SIG-M5 (cell line): ENCODE measurements around the gene CD34.
"Not testable (repeated sequence)": the region's sequence is repeated elsewhere in the genome, so short reads cannot be mapped to it uniquely, and the experiment has no call there.

ENCODE experiments used
- DNase-seq: peaks from one replicate; lab custom pipeline; 2025; lab: John Stamatoyannopoulos, UW

The CD34 gene

DNA sequence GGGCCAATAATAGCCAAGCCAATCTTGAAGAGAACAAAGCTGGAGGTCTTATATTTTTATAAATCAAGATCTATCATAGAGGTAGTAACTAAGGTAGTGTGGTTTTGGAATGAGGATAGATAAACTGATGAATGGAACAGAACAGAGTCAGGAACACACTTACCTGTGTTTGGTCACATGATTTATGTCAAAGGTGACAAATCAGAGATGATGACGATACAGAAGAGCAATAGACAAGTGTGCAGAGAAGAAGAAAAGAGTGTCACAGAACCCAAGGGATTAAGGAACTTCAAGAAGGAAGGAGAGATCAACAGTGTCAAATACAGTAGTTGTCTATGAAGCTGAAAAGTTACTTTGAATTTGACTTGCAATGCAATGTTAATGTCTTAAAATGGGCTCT is 16.1 kb upstream of the CD34 start:
- no peak for DNase-seq

DNA sequence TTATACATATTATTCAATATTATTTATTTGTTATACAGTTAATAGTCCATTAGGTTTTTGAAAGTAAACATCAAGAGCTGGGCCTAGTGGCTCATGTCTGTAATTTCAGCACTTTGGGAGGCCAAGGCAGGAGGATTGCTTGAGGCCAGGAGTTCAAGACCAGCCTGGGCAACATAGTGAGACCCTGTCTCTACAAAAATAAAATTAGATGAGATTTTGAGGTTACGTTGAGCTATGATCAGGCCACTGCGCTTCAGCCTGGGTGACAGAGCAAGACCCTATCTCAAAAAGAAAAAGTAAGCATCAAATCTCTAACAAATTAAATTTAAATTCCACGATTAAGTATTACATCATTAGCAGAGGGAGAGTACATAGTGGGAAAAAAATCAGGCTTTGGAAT is 15.0 kb upstream of the CD34 start:
- not testable (repeated sequence) for DNase-seq

DNA sequence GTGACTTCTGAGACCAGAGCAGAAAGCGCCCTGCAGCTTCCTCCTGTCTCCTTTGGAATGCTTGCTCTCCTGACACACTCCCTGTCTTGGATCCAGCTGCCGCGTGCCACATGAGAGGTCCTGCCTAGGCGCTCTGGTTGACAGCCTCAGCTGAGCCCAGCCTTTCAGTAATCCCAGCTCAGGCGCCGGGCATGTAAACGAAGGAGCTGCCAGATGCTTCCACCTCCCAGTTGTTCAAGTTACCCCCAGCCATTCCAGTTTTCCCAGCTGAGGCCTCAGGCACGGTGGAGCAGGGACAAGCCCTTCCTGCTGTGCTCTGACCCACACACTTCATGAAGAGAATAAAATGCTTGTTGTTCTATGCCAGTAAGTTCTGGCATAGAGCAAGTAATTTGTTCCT is 14.3 kb upstream of the CD34 start:
- DNase-seq: no peak

DNA sequence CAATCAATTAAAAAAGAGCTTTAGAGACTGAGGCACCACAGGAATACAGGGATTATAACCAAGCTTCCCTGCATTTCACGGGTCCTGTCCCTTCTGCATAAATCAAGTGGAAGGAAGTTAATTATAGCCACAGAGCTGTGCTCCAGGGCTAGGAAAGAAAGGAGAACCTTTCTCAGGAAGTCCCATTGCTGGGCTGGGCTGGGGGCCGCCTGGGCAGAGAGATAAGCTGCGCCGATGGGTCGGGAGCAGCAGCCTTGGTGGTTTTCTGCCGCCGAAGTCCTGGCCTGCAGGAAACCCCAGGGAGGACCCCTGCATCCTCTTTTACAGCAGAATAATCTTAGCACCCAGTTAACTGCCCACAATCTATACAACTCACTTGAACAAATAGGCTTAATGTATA is 12.6 kb upstream of the CD34 start:
- DNase-seq: no peak

DNA sequence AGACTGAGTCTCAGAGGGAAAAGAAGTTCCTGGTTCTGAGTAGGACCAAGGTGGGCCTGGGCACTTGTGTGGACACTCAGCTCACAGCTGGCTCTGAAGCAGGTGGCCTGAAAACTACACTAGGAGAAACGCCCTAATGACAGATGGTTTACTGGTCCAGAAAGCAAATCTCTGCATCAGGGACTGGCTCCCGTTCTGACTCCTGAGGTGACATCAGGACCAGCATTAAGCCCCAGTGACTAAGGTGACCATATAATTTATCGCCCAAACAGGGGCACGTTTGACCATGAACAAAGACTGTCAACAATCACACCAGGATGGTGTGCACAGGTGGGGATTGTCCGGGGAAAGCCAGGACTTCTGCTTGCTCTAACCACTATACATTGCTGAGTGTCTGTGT is 12.2 kb upstream of the CD34 start:
- DNase-seq: no peak

DNA sequence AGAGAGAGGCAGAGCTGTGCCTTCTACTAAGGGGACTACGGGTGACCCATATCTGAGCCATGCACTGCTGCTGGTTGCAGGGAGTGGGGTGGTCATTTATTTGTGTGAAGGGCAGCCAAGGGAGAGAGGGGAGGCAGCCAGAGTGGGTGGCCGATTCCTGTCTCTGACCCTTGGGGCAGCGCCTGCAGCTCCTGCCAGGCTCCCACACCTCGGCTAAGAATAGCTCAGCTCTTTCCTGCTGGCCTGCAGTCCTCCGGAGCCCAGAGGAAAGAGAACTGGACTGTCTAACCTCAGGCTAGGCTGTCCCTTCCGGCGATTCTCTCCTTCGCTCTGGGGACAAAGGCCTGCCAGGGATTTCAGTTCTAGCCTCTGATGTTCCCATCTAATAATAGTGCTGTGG is 11.6 kb upstream of the CD34 start:
- DNase-seq: no peak

DNA sequence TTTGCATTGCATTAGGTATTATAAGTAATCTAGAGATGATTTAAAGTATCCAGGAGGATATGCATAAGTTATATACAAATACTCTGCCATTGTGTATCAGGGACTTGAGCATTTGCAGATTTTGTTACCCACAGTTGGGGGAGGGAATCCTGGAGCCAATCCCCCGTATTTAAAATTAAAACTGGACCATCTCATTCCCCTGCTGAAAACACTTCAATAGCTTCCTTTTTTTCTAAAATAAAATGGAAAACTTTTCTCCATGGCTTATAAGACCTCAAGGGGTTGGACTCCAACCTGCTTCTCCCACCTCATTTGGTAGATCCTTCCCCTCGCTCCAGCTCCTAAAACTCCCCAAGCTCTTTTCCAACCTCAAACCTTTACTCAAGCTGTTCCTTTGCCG is 10.4 kb upstream of the CD34 start:
- no peak for DNase-seq

DNA sequence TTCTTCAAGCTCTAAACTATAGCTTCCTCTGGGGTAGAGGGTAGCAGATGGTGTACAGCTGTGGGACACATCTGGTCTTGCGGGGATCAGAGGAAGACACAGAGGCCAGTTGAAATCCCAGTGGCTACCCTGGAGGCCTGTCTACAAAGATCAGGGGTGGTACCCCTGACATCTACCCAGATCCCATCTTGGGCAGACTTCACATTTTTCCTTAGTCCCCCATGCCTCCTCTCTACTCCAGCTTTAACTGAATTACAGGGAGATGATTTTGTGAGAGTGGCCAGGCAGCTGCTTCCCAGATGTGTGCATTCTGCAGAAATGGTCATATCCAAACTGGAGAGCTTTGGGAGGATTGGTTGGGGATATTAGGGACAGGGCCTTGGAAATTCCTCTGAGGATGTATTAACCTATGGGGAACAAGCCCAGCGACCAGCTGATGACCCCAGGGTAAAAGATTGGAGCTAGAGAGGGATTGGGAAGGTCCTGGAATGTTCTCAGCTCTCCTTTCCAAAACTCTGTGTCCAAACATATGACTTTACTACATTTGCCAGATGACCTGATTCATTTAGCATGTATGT is 9.6 kb upstream of the CD34 start:
- no peak for DNase-seq

DNA sequence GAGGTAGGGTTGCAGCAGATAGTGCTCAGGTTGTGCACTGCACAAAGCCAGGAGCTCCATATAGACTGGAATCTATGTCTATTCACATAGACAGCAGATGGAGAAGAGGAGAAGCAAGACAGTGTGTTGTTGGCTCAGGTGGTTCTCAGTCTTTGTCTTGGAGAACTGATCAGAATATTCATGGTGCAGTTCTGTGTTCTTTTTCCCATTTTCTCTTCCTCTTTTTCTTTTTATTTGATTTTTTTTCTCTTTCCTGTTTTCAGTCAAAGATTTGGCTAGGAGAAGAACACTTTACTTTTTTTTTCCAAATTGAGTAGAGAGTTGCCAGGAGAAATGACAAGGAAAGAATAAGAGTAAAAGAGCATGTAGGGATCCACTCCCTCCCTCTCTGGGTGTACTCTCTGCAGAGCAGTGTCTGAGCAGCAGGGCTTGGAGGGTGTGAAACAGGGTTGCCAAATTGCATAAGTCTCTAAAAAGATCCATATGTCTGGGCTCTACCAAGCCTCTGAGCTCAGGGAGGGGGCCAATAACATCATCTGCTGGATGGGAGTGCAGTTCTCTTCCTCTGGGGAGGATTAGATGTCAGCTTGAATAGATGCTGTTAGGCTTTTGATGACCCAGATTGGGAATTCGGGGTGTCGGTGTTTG is 8.7 kb upstream of the CD34 start:
- DNase-seq: no peak

DNA sequence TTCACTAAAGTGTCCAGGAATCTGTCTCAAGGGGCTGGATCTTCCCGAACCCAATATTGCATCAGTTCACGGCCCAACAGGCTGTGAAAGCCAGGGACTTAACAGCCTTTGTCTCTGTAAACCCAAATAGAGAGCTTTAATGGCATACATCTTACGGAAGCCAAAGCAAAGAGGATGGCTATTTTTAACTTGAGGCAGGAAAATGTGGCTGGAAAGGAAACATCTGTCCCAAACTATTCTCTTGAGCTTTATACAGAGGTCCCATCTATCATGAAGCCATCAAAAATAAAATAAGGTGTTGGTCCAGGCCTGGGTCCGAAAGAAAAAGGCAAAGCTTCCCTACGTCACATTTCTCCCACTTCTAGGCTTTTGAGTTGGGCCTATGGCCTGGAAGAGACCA is 7.7 kb upstream of the CD34 start:
- no peak for DNase-seq

DNA sequence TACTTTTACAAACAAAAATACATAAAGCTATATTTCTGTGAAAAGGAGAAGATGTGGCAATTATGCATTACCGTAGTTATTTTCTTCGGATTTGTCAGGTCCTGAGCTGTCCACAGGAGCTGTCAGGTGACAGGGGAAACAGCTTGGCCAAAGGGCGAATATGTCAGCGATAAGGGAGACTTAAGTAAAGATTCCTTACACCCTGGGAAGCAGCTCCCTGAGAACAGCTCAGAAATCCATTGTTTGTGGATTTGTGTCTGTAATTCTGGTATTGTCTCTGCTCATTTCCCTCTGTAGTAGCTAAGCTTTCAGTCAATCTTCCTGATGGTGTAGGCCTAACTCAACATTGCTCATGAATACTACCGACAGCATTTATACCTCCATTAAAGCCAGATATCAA is 7.1 kb upstream of the CD34 start:
- no peak for DNase-seq

DNA sequence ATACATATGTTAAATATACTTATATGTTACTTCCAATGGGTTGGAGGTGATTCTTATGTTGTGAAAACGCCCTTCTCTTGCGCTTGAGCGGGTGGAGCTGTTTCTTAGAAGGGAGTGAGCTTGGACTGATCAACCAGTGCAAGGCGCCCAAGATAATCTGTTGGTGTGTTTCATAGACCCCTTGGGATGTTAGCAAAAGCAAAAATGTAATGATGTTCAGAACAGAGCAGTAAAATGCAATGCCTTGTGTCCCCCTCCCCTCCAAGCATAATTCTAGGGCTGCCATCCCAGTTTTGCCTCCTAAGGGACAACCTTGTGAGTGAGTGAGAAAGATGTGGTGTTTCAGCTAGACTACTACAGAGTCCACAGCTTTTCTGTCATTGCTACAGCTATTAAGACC is 6.2 kb upstream of the CD34 start:
- DNase-seq: no peak

DNA sequence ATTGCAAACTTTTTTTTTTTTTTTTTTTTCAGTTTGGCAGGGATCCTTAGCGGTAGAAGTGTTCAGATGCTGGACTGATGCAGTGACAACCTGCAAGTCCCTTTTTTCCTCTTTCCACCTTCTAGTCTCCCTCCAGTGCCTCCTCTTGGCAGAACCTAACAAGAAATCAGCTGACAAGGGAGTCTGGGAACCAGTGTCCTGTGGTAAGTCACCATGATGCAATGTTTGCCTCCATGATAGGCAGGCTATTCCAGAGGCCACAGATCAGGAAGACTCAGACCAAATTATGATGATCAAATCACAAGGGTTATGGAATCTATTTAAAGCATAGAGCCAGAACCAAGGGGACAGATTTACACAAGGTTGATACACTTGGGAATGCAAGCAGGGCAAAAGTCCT is 3.0 kb upstream of the CD34 start:
- DNase-seq: no peak

DNA sequence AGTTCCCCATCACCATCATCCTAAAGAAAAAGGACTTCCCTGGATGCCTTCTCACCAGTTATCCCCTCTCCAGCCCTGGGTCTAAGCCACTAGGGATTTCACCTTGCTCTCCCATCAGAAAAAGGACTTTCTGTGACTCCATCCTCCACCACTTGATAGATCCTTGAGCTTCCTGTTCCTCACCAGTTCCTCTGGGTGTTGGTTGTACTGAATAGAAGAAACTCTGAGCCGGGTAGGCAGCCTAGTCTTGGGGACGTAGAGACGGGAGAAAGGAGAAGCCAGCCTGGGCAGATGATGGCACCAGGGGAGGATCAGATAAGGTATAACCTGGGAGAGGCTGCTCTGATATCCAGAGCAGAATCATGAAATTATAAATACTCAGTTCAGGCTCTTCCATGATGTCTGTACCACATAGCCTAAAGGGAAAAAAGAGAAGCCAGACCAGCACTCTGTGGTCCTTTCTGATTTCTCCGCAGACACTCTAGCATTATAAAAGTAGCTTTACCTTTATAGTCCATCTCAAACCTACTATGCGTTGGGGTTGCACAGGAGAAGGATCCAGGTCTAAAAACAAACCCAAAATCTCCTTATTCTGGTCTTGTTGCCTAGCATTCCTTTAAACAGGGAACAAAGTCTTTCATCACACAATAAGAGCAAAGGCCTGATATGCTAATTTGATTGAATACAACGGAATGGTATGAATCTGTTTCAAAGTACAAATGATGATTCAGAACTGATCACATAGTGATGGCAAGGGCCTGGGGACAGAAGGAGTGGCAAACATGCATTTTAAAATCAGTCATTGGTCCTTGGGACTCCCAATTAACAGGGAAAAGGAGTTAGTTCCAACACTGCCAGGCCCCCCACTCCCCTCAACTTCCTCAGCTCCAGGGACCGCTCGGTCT is 1.2 kb upstream of the CD34 start:
- DNase-seq: no peak

DNA sequence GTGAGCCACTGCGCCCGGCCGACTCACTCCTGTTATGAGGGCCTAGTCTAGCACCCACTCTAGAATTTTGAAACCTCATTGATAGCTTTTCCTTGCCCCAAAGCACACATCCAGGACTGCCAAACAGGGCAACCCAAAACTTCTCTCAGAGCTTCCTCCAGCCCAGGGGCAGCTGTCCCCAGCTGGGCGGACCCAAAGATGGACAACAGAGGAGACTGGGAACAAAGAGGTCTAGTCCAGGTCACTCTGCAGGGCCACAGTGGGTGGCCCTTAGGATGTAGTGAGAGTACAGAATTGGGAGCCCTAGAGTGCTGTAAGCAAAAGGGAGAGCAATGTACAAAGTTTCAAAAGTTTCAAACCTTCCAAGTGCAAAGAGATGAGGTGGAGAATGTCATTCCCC is 1.2 kb downstream of the CD34 start:
- DNase-seq: no peak

DNA sequence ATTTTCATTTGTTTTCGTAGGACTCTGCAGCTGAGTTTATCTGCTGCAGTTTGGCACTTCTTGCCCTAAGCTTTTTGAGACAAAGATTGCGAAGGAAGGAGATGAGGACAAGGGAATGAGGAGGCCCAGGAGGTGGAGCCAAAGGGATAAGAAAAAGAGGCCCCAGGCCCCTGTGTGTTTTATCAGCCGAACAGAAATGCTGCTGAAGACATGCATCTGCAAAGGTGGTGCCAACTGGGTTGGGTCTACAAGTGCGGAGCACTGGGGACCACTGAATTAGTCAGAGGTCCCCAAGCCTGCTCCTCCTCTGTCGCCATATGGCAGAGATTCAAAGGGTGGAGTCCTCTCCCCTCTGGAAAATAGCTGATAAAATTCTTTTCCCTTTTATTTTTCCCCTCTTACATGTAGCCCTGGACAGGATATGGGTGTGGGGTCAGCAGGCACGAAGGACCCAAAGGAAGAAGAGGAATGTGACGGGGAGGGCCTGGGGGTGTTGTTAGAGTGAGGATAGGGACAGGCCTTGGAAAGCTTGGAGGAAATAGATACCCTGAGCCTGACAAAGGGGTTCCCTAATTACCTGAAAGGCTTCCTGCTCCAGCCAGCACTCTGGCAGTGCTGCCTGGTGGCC is 2.7 kb downstream of the CD34 start:
- DNase-seq: no peak

DNA sequence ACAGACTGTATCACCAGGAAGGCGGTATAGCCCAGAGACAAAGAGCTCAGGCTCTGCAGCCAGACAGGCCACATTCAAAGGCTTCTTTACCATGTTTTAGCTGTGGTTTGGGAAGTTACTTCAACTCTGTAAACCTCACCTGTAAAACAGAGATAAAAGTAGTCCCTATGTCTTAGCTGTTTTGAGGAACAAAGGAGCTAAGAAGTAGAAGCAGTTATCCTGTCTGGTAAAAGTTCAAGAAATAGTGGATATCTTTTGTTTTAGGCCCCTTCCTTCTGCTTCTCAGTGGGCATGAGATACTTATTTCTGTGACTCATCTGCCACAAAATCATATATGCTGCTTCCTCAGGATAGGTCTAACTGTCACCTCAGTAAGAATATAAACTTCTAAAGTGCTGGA is 6.5 kb downstream of the CD34 start:
- DNase-seq: no peak

DNA sequence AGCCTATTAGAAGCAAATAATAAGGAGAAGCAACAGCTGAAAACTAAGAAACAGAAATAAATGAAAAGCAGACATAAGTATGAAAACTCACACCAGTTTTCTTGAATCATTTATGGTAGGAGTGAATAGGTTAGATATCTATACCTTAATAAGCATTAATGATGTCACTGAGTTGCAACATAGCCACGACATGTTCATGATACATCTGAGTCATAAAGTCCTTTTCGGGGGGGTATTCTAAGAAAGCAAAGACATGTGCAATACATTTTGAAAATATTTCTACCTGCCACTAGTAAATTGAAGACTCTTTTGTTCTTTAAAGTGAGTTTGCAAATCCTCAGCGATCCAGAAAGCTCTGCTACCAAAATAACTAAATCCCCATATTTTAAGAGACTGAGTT is 7.2 kb downstream of the CD34 start:
- no peak for DNase-seq

DNA sequence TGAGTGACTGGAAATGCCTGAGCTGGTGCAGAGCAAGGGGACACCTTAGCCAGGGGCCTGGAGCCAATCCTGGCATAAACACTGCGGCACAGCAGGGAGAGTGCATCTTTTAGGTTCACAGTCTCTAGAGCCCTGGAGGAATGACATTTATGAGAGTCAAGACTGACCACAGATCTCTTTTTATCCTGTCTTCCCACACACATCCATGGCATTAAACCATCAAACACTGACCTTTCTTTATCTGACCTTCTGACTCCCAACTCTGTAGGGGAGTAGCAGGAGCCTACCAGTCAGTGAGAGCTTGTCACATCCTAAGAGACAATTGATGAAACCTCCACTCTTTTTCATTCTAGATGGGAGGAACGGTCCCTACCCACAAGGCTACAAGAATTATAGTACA is 7.9 kb downstream of the CD34 start:
- no peak for DNase-seq

DNA sequence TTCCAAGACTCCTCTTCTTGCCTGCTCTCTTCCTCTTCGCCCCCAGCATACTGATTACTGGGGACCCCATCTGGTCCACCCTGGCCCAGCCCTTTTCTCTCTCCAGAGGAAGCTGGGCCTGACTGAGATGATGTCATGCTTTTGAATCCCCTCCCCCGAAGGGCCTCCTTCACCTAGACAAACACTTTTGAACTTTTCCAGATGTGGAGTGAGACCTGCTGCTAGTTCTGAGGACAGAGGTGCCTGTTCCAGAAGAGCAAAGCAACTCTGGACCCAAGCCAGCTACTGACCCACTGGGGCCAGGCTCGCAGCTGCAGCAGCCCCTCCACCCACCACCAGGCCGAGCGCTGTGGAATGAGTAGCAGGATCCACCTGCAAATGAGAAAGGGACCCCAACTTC is 8.4 kb downstream of the CD34 start:
- no peak for DNase-seq

DNA sequence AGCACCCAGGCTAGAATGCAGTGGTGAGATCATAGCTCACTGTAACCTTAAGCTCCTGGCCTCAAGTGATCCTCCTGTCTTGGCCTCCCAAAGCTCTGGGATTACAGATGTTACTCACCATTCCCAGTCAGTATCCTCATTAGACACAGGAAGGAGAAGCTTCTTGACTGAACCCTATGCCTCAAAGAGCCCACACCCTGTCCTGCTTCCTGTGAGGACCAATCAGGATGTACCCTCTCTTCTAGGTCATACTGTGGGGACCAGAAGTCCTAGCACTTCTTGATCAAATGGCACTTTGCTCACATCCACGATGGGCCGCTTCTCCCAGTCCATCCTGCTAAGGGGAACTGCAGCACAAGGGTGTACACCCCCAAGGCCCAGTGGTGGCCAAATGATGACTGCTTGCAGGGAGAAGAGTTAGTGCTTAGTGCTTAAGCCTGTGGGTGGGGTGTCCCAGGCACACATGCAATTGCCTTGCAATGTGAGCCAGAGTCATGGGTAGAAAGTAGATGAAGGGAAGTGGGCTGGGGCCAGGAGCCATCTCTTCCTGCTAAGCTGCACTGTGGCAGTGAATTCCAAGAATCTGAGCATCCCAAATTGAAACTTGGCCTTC is 9.8 kb downstream of the CD34 start:
- DNase-seq: no peak

DNA sequence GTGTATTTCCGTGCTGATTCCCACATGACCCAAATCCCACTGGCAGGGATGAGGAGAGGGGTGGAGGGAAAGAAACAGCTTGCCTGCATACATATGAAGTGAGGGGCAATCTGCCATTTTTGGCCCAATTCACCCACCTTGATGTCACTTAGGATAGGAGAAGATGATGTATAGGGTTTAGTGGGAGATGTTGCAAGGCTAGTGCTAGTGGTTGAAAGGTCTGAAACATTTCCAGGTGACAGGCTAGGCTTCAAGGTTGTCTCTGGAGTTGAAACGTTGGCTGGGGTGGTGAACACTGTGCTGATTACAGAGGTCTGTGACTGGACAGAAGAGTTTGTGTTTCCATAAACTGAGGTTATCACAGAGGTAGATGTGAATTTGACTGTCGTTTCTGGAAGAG is 12.1 kb downstream of the CD34 start:
- no peak for DNase-seq

DNA sequence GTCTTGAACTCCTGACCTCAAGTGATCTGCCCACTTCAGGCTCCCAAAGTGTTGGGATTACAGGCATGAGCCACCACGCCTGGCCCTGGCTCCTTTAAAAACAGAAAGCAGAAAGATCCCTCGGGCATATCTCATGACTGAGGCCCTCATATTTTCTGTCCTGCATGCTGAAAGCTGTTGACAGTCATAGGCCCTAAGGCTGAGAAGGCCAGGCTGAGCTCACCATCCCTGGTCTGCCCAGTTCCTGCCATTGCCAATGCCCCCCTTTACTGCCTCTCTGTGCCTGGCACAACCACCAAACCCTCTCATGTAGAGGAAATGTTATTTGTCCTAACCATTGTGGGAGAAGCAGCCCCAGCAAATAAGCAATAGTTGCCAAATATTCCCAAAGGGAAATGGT is 12.7 kb downstream of the CD34 start:
- DNase-seq: no peak
